ENCODE data around the gene FBXL7.

GRCh38 chr5:15786326-15786725, 286.3 kb downstream of the FBXL7 start:
- TF ChIP-seq, protein P1, sequence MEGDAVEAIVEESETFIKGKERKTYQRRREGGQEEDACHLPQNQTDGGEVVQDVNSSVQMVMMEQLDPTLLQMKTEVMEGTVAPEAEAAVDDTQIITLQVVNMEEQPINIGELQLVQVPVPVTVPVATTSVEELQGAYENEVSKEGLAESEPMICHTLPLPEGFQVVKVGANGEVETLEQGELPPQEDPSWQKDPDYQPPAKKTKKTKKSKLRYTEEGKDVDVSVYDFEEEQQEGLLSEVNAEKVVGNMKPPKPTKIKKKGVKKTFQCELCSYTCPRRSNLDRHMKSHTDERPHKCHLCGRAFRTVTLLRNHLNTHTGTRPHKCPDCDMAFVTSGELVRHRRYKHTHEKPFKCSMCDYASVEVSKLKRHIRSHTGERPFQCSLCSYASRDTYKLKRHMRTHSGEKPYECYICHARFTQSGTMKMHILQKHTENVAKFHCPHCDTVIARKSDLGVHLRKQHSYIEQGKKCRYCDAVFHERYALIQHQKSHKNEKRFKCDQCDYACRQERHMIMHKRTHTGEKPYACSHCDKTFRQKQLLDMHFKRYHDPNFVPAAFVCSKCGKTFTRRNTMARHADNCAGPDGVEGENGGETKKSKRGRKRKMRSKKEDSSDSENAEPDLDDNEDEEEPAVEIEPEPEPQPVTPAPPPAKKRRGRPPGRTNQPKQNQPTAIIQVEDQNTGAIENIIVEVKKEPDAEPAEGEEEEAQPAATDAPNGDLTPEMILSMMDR (conservative IDR thresholded peaks at IDR 0.05; ENCODE audit: low read length), result no peak
- no peak for TF ChIP-seq EZH2phosphoT487 (IDR thresholded peaks at IDR 0.05; ENCODE audit: borderline replicate concordance, low read depth, low read length)
